ENCODE data around the gene VTN.

Gene VTN

GRCh38 chr17:28320215-28321061 is 49.7 kb downstream of the VTN start:
- DNase-seq (ENCODE audit: low spot score), result no peak

GRCh38 chr17:28319598-28319935 is 50.5 kb downstream of the VTN start:
- DNase-seq (ENCODE audit: low spot score), result no peak

GRCh38 chr17:28318759-28319597 is 51.1 kb downstream of the VTN start, which contains the start of gene TMEM97:
Gene TMEM97, plus strand, starts transcription at chr17:28319200. Its CDS starts 40 bp downstream, at chr17:28319240.
- peak; percentile 94 for DNase-seq (ENCODE audit: low spot score)

GRCh38 chr17:28317966-28318758 is 51.9 kb downstream of the VTN start:
- no peak for DNase-seq (ENCODE audit: low spot score)

All from COLO829 (cell line).